ENCODE measurements around the gene S100A7. TPM values are rescaled to one million over a fixed set of nuclear protein-coding genes. Genes with fewer than 3 reads are reported as not detected.

The S100A7 gene
- total RNA-seq, 4 donors from 2014 or later: 22.9 TPM; not detected in 3

DNA sequence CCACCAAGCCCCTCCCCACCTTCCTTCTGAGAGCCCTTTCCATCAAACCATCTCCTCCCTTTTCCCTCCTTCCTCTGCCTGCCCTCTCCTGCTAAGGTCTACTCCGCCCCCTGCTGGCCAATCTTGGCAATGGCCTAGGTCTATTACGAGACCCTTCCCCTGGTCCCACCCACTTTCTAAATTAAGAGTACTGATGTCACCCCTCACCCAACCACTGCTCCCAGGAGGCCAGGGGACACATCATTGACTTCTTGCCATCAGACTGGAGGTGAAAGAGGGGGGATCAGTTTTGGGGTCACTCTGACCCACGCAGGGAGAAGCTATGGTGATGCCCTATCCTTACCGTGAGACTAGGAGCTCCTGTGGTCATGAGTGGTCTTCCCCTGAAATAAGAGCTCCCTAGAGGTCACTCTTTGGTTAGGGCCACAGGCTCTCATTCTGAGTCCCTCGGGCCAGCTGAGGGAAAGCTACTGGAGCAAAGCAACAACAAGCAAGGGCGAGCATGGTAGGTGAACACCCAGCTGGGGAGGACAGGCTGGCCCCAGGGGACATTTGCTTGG, 34.6 kb upstream of the S100A7 start:
- H3K27me3 ChIP-seq: no peaks in the 10 kb centered on the region
- 31 to 37% methylated on average over 6 of the region's 6 CpGs for WGBS, 2 donors
- H3K4me3 ChIP-seq: no peak overlapping the region
- H3K27ac ChIP-seq: no peak overlapping the region
- no peaks in the 10 kb centered on the region for H3K9me3 ChIP-seq
- TF ChIP-seq CTCF (IDR thresholded peaks at IDR 0.05): peak; percentile 72 to 92 (median 91)
- TF ChIP-seq POLR2A (IDR thresholded peaks at IDR 0.05): no peak
- TF ChIP-seq EP300 (IDR thresholded peaks at IDR 0.05): no peak
- H3K4me1 ChIP-seq: peaks cover 0 to 35% (median 11%) of the 10 kb centered on the region in 4 donors
- no peaks in the 10 kb centered on the region for H3K36me3 ChIP-seq
- DNase-seq (ENCODE audit: low spot score in 2 of 2): peak; percentile 74 to 80

- no peaks in the 10 kb centered on the region for H3K9me3 ChIP-seq
- no peaks in the 10 kb centered on the region for H3K36me3 ChIP-seq
- DNase-seq (ENCODE audit: low spot score in 2 of 2): no peak
- TF ChIP-seq POLR2A (IDR thresholded peaks at IDR 0.05) (no peak), EP300 (IDR thresholded peaks at IDR 0.05) (no peak), CTCF (IDR thresholded peaks at IDR 0.05) (no peak)
- peak overlapping the region in 1 of 4 donors; percentile 13 for H3K27ac ChIP-seq
- 64 to 73% methylated on average over 6 of the region's 6 CpGs for WGBS, 2 donors
- no peak overlapping the region for H3K4me3 ChIP-seq
- no peaks in the 10 kb centered on the region for H3K27me3 ChIP-seq
- peaks cover 0 to 38% (median 14%) of the 10 kb centered on the region in 4 donors for H3K4me1 ChIP-seq
These were observed 33.0 kb upstream of the S100A7 start for GRCh38 chr1:153493343-153493960.

DNA sequence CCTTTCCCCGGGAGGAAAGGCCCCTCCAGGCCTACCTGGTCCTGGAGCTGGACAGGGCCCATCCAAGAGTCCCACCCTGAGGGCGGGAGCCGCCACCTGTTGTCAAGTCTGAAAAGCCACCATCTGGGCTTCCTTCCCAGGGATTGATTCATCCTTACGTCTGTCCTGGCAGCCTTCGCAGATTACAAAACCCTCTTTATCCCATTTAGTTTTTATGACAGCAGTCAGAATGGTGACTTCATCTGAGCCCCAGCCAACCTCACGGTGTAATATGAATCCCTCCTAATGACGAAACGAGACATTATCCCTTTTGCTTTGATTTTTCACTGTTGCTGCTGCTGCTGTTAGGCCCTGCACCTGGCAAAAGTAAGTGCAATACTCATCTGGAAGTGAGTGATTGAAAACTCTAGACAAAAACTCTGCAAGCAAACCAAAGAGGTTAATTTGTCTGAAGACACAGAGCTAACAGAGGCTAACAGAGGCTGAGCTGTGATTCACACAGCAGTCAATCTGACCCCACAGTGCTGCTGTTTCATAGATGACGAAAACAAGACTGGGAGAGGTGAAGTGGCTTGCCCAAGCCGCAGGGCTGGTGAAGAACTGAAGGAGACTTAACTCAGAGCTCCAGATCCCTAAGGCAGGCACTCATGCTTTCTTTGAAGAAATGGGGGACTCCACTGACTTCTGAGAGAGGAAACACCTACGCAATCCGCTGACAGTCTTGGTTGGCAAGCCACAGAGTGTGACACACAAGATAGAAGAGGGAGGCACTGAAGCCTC, 30.0 kb upstream of the S100A7 start:
- H3K36me3 ChIP-seq: no peaks in the 10 kb centered on the region
- H3K4me1 ChIP-seq: peaks cover 0 to 38% (median 14%) of the 10 kb centered on the region in 4 donors
- 32 to 33% methylated on average over 12 of the region's 12 CpGs for WGBS, 2 donors
- DNase-seq (ENCODE audit: low spot score in 2 of 2): peak; percentile 68 to 92
- H3K9me3 ChIP-seq: no peaks in the 10 kb centered on the region
- TF ChIP-seq CTCF (IDR thresholded peaks at IDR 0.05): no peak
- TF ChIP-seq EP300 (IDR thresholded peaks at IDR 0.05): peak in 1 of 2 donors; percentile 68
- peak overlapping the region; percentile 31 to 81 (median 60) for H3K27ac ChIP-seq
- no peaks in the 10 kb centered on the region for H3K27me3 ChIP-seq
- no peak overlapping the region for H3K4me3 ChIP-seq

DNA sequence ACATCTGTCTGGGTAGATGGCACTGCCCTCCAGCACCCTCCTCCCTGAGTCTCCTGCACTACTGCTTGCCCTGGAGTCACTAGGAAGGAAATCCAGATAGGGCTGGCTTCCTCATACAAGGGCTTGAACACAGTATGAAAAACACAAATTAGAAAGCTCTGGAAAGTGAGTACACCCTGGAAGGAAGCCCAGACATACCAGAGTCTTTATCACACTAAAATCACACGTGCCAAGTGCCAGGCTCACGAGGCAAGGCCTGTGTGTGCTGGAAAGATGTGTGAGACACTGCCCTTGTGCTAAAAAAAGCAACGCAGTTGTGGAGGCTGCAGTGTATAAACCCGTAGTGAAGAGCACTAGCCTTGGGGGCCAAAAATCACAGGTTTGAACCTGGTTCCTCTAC, 28.3 kb upstream of the S100A7 start:
- no peak for DNase-seq (ENCODE audit: low spot score in 2 of 2)
- Histone ChIP-seq H3K36me3 (no peaks in the 10 kb centered on the region), H3K4me3 (no peak overlapping the region), H3K27ac (peak overlapping the region in 1 of 4 donors; percentile 68), H3K27me3 (no peaks in the 10 kb centered on the region), H3K9me3 (no peaks in the 10 kb centered on the region), H3K4me1 (peaks cover 0 to 32% (median 14%) of the 10 kb centered on the region in 4 donors)
- TF ChIP-seq CTCF (IDR thresholded peaks at IDR 0.05): no peak
- peak in 1 of 2 donors; percentile 32 for TF ChIP-seq EP300 (IDR thresholded peaks at IDR 0.05)
- TF ChIP-seq POLR2A (IDR thresholded peaks at IDR 0.05): no peak
- 13 to 19% methylated on average over 4 of the region's 4 CpGs for WGBS, 2 donors

DNA sequence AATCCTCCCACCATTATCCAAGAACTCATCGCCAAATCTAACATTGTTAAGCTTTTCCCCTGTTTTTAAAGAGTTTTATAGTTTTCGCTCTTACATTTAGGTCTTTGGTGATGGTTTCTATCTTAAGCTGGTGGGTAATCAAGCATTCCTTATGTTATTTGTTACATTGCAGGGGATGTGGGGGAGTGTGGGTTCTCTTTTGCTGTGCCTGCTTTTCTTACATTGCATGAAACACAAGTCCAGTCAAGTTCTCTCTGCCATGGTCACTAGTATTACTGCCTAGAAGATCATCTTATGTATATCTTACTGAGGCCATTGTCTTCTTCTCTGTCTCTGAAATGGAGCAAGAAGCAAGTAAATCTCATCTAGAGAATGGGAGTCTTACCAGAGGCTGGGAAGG, 27.3 kb upstream of the S100A7 start:
- H3K4me1 ChIP-seq: peaks cover 0 to 21% (median 14%) of the 10 kb centered on the region in 4 donors
- no peak overlapping the region for H3K4me3 ChIP-seq
- no peak overlapping the region for H3K27ac ChIP-seq
- peaks cover 0 to 3% of the 10 kb centered on the region in 2 donors for H3K27me3 ChIP-seq
- DNase-seq (ENCODE audit: low spot score in 2 of 2): no peak
- H3K36me3 ChIP-seq: no peaks in the 10 kb centered on the region
- H3K9me3 ChIP-seq: no peaks in the 10 kb centered on the region
- WGBS, 2 donors: 98 to 100% methylated on average over 2 of the region's 2 CpGs
- TF ChIP-seq CTCF (IDR thresholded peaks at IDR 0.05): no peak
- no peak for TF ChIP-seq EP300 (IDR thresholded peaks at IDR 0.05)
- no peak for TF ChIP-seq POLR2A (IDR thresholded peaks at IDR 0.05)
